IMR-90 (cell line): ENCODE measurements around the gene CHL1. TPM values are rescaled to one million over a fixed set of nuclear protein-coding genes. Genes with fewer than 3 reads are reported as not detected.

Source experiments
- ATAC-seq: fragments of 200-7000 bp; cut with Tn5 transposase; 2 replicates; pipeline ENCODE4 v1.9.1; 2020; ENCODE audit warnings: low read depth, mild to moderate bottlenecking, moderate library complexity
- BruUV-seq: library from RNA; stranded (reverse); fragments of 400-500 nt; replicated peaks from 2 replicates; lab custom pipeline; 2021; lab: Mats Ljungman, UMichigan
- CTCF ChIA-PET: fragments of 300-600 bp; formaldehyde crosslinking; extraction: SDS; loops from one replicate; lab custom pipeline; 2021; ENCODE audit warnings: antibody characterized with exemption; lab: Yijun Ruan, JAX
- POLR2A ChIA-PET: fragments of 300-600 bp; sonication (Branson Sonifier 250); formaldehyde crosslinking; loops from one replicate; lab custom pipeline; 2022; ENCODE audit warnings: antibody characterized with exemption; ENCODE audit not compliant: unreplicated experiment; lab: Charles Lee
- DNase-seq: peaks from one replicate; pipeline ENCODE4 v3.0.0; 2013
- H2AFZ ChIP-seq: replicated peaks from 2 replicates; pipeline ENCODE3; 2013; ENCODE audit warnings: low read length, mild to moderate bottlenecking; ENCODE audit not compliant: poor library complexity
- H2AK5ac ChIP-seq: 2 replicates; pipeline ENCODE4 v1.6.1; 2013; ENCODE audit warnings: low read depth, low read length, inconsistent platforms
- H2AK9ac ChIP-seq: replicated peaks from 2 replicates; pipeline ENCODE3; 2013; ENCODE audit warnings: mild to moderate bottlenecking, low read depth, low read length, moderate library complexity; ENCODE audit not compliant: poor library complexity
- H2BK120ac ChIP-seq: 2 replicates; pipeline ENCODE4 v1.6.1; 2013; ENCODE audit warnings: low read depth, low read length, inconsistent platforms
- H2BK15ac ChIP-seq: 3 replicates; pipeline ENCODE4 v1.6.1; 2013; ENCODE audit warnings: low read depth, low read length, inconsistent platforms
- H2BK20ac ChIP-seq: 2 replicates; pipeline ENCODE4 v1.6.1; 2013; ENCODE audit warnings: low read depth, mild to moderate bottlenecking, inconsistent platforms, low read length, moderate library complexity
- H2BK5ac ChIP-seq: 2 replicates; pipeline ENCODE4 v1.6.1; 2013; ENCODE audit warnings: mild to moderate bottlenecking, low read depth, low read length, inconsistent platforms; ENCODE audit not compliant: poor library complexity, severe bottlenecking
- H3K14ac ChIP-seq: replicated peaks from 2 replicates; pipeline ENCODE4 v1.6.1; 2013; ENCODE audit warnings: low read depth, low read length, inconsistent platforms
- H3K18ac ChIP-seq: 2 replicates; pipeline ENCODE4 v1.6.1; 2013; ENCODE audit warnings: low read depth, low read length, control low read depth
- H3K23ac ChIP-seq: 2 replicates; pipeline ENCODE4 v1.6.1; 2013; ENCODE audit warnings: low read depth, low read length, inconsistent platforms
- H3K27ac ChIP-seq: 2 replicates; pipeline ENCODE4 v1.5.1; 2013; ENCODE audit warnings: mild to moderate bottlenecking, control low read depth, low read length; ENCODE audit not compliant: insufficient read depth
- H3K27me3 ChIP-seq: 2 replicates; pipeline ENCODE4 v1.6.1; 2013; ENCODE audit warnings: low read length; ENCODE audit not compliant: control insufficient read depth, insufficient read depth
- H3K36me3 ChIP-seq: 2 replicates; pipeline ENCODE4 v1.6.1; 2013; ENCODE audit warnings: low read length, mixed read lengths; ENCODE audit not compliant: control insufficient read depth, insufficient read depth
- H3K4ac ChIP-seq: 2 replicates; pipeline ENCODE4 v1.6.1; 2013; ENCODE audit warnings: low read depth, low read length, inconsistent platforms
- H3K4me1 ChIP-seq: 2 replicates; pipeline ENCODE4 v1.6.1; 2013; ENCODE audit warnings: low read length, mixed read lengths; ENCODE audit not compliant: control insufficient read depth, insufficient read depth
- H3K4me2 ChIP-seq: 2 replicates; pipeline ENCODE4 v1.6.1; 2013; ENCODE audit warnings: low read depth, mild to moderate bottlenecking, control low read depth, low read length, moderate library complexity
- H3K4me3 ChIP-seq: 2 replicates; pipeline ENCODE4 v1.5.1; 2013; ENCODE audit warnings: low read depth, mild to moderate bottlenecking, control low read depth, low read length, moderate library complexity; ENCODE audit not compliant: insufficient read depth
- H3K56ac ChIP-seq: 2 replicates; pipeline ENCODE4 v1.6.1; 2013; ENCODE audit warnings: low read length, inconsistent platforms; ENCODE audit not compliant: insufficient read depth; ENCODE audit errors: extremely low read depth
- H3K79me1 ChIP-seq, 2 experiments: 2 replicates each; pipeline ENCODE4 v1.6.1; 2013; ENCODE audit warnings: low read length in 2 of 2, inconsistent platforms in 1 of 2, low read depth in 1 of 2
- H3K9ac ChIP-seq: 2 replicates; pipeline ENCODE4 v1.6.1; 2013; ENCODE audit warnings: low read depth, low read length, control low read depth
- H3K9me1 ChIP-seq: 2 replicates; pipeline ENCODE4 v1.6.1; 2013; ENCODE audit warnings: low read length, inconsistent platforms; ENCODE audit not compliant: insufficient read depth
- H3K9me3 ChIP-seq: 2 replicates; pipeline ENCODE4 v1.6.1; 2013; ENCODE audit warnings: low read length; ENCODE audit not compliant: control insufficient read depth, insufficient read depth
- H4K20me1 ChIP-seq: 2 replicates; pipeline ENCODE4 v1.6.1; 2013; ENCODE audit warnings: low read length, inconsistent platforms; ENCODE audit not compliant: insufficient read depth
- H4K5ac ChIP-seq: 2 replicates; pipeline ENCODE4 v1.6.1; 2013; ENCODE audit warnings: mild to moderate bottlenecking, low read depth, low read length, control low read depth
- H4K8ac ChIP-seq, 2 experiments: 2 replicates each; pipeline ENCODE4 v1.6.1; 2013; ENCODE audit warnings: low read depth in 2 of 2, low read length in 2 of 2, control low read depth in 1 of 2, inconsistent platforms in 1 of 2
- H4K91ac ChIP-seq: 2 replicates; pipeline ENCODE4 v1.6.1; 2013; ENCODE audit warnings: low read depth, low read length, inconsistent platforms; ENCODE audit not compliant: insufficient read depth
- BHLHE40 ChIP-seq: fragments of 150-350 bp; IDR thresholded peaks from 2 replicates; pipeline ENCODE4 v1.6.1; 2016; ENCODE audit warnings: mild to moderate bottlenecking, low read depth, low read length
- CHD1 ChIP-seq: IDR thresholded peaks from 2 replicates; pipeline ENCODE4 v1.6.1; 2012; ENCODE audit warnings: low read depth, low read length, improper control_type of control experiment
- CTCF ChIP-seq: conservative IDR thresholded peaks from 2 replicates; pipeline ENCODE4 v1.5.1; 2012; ENCODE audit warnings: mild to moderate bottlenecking, low read depth, low read length, improper control_type of control experiment
- FOS ChIP-seq: fragments of 150-350 bp; IDR thresholded peaks from 2 replicates; pipeline ENCODE4 v1.6.1; 2016; ENCODE audit warnings: low read depth, low read length
- MAFK ChIP-seq: IDR thresholded peaks from 2 replicates; pipeline ENCODE4 v1.6.1; 2012; ENCODE audit warnings: low read depth, low read length, improper control_type of control experiment
- MAZ ChIP-seq: IDR thresholded peaks from 2 replicates; pipeline ENCODE4 v1.6.1; 2012; ENCODE audit warnings: low read depth, mild to moderate bottlenecking, low read length, improper control_type of control experiment, moderate library complexity, borderline replicate concordance
- MXI1 ChIP-seq: IDR thresholded peaks from 2 replicates; pipeline ENCODE4 v1.6.1; 2012; ENCODE audit warnings: low read depth, mild to moderate bottlenecking, low read length, moderate library complexity, borderline replicate concordance
- NFE2L2 ChIP-seq: fragments of 150-350 bp; IDR thresholded peaks from 2 replicates; pipeline ENCODE4 v1.6.1; 2016; ENCODE audit warnings: low read depth, mild to moderate bottlenecking, low read length
- RCOR1 ChIP-seq: IDR thresholded peaks from 2 replicates; pipeline ENCODE4 v1.6.1; 2012; ENCODE audit warnings: mild to moderate bottlenecking, low read length, improper control_type of control experiment; ENCODE audit not compliant: insufficient replicate concordance
- SMC3 ChIP-seq: fragments of 150-350 bp; IDR thresholded peaks from 2 replicates; pipeline ENCODE4 v1.6.1; 2016; ENCODE audit warnings: low read depth, mild to moderate bottlenecking, antibody characterized with exemption, low read length, moderate library complexity
- USF2 ChIP-seq: fragments of 150-350 bp; IDR thresholded peaks from 2 replicates; pipeline ENCODE4 v1.6.1; 2017; ENCODE audit warnings: mild to moderate bottlenecking, antibody characterized with exemption, low read length, low read depth
- WGBS, 2 experiments: methylation state at CpG; one replicate each; pipeline versions ENCODE4 v1.1.5 to v1.1.7; 2013; ENCODE audit warnings: missing lambda C conversion rate in 2 of 2; ENCODE audit not compliant: insufficient read length in 1 of 2; ENCODE audit errors: extremely low coverage in 2 of 2; 5-methylcytosine and 5-hydroxymethylcytosine counted together
- dilution Hi-C: fragments of 300-500 bp; cut with HindIII; formaldehyde crosslinking; loops from one replicate; pipeline ENCODE4 v1.14.3; 2018; ENCODE audit warnings: low sequenced_read_pairs; ENCODE audit not compliant: unreplicated experiment
- in situ Hi-C: fragments of 300-500 bp; cut with MboI; formaldehyde crosslinking; loops from 3 replicates; pipeline ENCODE4 v1.14.3; 2019; ENCODE audit warnings: low sequenced_read_pairs, inconsistent platforms, mixed read lengths
- intact Hi-C: fragments of 100-400 bp; cut with micrococcal nuclease; formaldehyde crosslinking; loops from 2 replicates; pipeline ENCODE4 v1.10.0; 2022
- polyA plus RNA-seq, 3 experiments: library from polyadenylated mRNA; depleted of rRNA; stranded (reverse); fragments of >200 nt; gene quantifications; 2 replicates each; pipeline ENCODE4 v1.2.3, GENCODE V29; 2012; ENCODE audit warnings: low replicate concordance in 1 of 3
- total RNA-seq: library from RNA; depleted of rRNA; stranded (reverse); fragments of >200 nt; gene quantifications from 2 replicates; pipeline ENCODE4 v1.2.3, GENCODE V29; 2012

Gene CHL1
- total and polyA plus RNA-seq, 2 of the 4 experiments (the other 2 are of a cell fraction): 0.38 to 1.6 TPM

GRCh38 chr3:411226-411625 is 214.7 kb downstream of the CHL1 start:
- Histone ChIP-seq H3K36me3 (no peaks in the 10 kb centered on the region), H2AK5ac (no peak overlapping the region), H3K27ac (no peak overlapping the region), H2BK120ac (no peak overlapping the region), H3K23ac (no peak overlapping the region), H3K27me3 (no peaks in the 10 kb centered on the region), H3K56ac (no peak overlapping the region), H3K14ac (no peak overlapping the region), H2AK9ac (no peak overlapping the region), H3K4me2 (no peak overlapping the region), H2BK5ac (no peak overlapping the region), H2BK15ac (no peak overlapping the region), H2AFZ (no peak overlapping the region), H3K4ac (no peak overlapping the region), H3K9ac (no peak overlapping the region), H4K8ac (no peak overlapping the region), H4K20me1 (no peaks in the 10 kb centered on the region), H3K79me1 (no peaks in the 10 kb centered on the region), H3K9me1 (no peaks in the 10 kb centered on the region), H2BK20ac (no peak overlapping the region), H3K18ac (no peak overlapping the region), H3K4me3 (no peak overlapping the region), H3K9me3 (no peaks in the 10 kb centered on the region), H4K5ac (no peak overlapping the region), H4K91ac (no peak overlapping the region), H3K4me1 (no peaks in the 10 kb centered on the region)
- POLR2A ChIA-PET: no interaction called here
- no TSS peak for BruUV-seq
- no CpG with 5 or more reads among the region's 2 CpGs for WGBS, 2 experiments
- TF ChIP-seq SMC3: no peak
- no peak for TF ChIP-seq BHLHE40
- no peak for TF ChIP-seq RCOR1
- TF ChIP-seq CHD1: no peak
- no peak for TF ChIP-seq USF2
- no peak for TF ChIP-seq CTCF
- TF ChIP-seq MXI1: no peak
- TF ChIP-seq NFE2L2: no peak
- TF ChIP-seq FOS: no peak
- no peak for TF ChIP-seq MAZ
- no peak for TF ChIP-seq MAFK
- ATAC-seq (no peak), DNase-seq (no peak)
- intact Hi-C loops (no loop called here), in situ Hi-C loops (no loop called here), dilution Hi-C loops (no loop called here)
- CTCF ChIA-PET: no interaction called here
